Gastrocnemius medialis (tissue), 4 donors: Measurements from ENCODE around the gene C3orf33.

Experiments used
- POLR2A ChIP-seq, 2 donors: fragments of 450-650 bp; IDR thresholded peaks; one replicate each; pipeline ENCODE4 v1.6.1; 2017; ENCODE audit warnings: antibody characterized with exemption in 2 of 2, mild to moderate bottlenecking in 2 of 2, moderate library complexity in 2 of 2
- TF ChIP-seq, protein P1 (sequence below), 5 experiments: fragments of 450-650 bp in 3 of 5; fragments of 200-600 bp in 2 of 5; sonication (generic) in 2 of 5; IDR thresholded peaks in 4 of 5; conservative IDR thresholded peaks in 1 of 5; 1 replicate in 4 of 5; 2 replicates in 1 of 5; pipeline ENCODE4 v1.5.1; 2016 to 2019; ENCODE audit warnings: antibody characterized with exemption in 5 of 5, mild to moderate bottlenecking in 3 of 5, moderate library complexity in 3 of 5

DNA sequence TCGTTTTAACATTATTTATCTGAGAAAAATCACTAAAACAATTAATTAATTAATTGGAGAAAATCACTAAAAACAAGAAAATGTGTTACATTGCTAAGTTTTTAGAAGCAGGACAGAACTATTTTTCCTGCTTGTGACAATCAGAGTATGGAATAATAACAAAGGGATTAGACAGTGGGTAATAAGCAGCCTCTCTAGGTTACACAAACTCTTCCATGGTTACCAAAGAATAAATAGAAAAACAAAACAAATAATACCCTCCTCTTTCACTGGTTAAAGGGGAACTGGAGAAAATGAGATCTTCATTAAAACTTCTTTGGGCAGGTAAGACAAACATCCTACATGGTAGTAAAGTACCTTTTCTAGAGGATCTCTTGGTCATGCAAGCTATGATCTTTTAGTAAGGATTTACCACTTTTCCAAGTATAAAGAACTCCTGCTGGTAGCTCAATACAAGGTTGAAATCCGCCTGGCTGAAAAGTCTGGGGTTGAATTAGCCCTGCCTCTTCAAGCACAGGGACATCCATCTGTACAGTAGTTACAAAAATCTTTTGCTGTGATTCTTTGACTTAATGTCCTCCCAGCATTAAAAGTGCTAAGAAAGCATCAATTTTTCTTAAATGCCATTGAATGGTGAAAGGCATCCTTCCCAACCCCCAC lies 58.7 kb downstream of the C3orf33 start:
- TF ChIP-seq POLR2A (IDR thresholded peaks at IDR 0.05), result no peak
- TF ChIP-seq, protein P1, sequence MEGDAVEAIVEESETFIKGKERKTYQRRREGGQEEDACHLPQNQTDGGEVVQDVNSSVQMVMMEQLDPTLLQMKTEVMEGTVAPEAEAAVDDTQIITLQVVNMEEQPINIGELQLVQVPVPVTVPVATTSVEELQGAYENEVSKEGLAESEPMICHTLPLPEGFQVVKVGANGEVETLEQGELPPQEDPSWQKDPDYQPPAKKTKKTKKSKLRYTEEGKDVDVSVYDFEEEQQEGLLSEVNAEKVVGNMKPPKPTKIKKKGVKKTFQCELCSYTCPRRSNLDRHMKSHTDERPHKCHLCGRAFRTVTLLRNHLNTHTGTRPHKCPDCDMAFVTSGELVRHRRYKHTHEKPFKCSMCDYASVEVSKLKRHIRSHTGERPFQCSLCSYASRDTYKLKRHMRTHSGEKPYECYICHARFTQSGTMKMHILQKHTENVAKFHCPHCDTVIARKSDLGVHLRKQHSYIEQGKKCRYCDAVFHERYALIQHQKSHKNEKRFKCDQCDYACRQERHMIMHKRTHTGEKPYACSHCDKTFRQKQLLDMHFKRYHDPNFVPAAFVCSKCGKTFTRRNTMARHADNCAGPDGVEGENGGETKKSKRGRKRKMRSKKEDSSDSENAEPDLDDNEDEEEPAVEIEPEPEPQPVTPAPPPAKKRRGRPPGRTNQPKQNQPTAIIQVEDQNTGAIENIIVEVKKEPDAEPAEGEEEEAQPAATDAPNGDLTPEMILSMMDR (IDR thresholded peaks at IDR 0.05 in 4 of 5, conservative IDR thresholded peaks at IDR 0.05 in 1 of 5), result no peak
